Immature natural killer cell (primary cell): ENCODE results near the gene YAP1. TPM values are rescaled to one million over a fixed set of nuclear protein-coding genes. Genes with fewer than 3 reads are reported as not detected.

Experiments used
- DNase-seq, 3 donors: peaks; one replicate each; pipeline ENCODE4 v3.0.0; 2022; ENCODE audit warnings: mixed read lengths in 1 of 3
- H3K27ac Mint-ChIP-seq, 6 donors: one replicate each; pipeline ENCODE4 v1.8.0; 2020; ENCODE audit warnings: mixed read lengths in 6 of 6, mild to moderate bottlenecking in 5 of 6, inconsistent platforms in 4 of 6, moderate library complexity in 3 of 6
- H3K27me3 Mint-ChIP-seq, 3 donors: one replicate each; pipeline ENCODE4 v1.8.0; 2020 to 2021; ENCODE audit warnings: low read depth in 3 of 3, mild to moderate bottlenecking in 3 of 3, mixed read lengths in 3 of 3, moderate library complexity in 3 of 3, inconsistent platforms in 1 of 3
- H3K36me3 Mint-ChIP-seq, 3 donors: one replicate each; pipeline ENCODE4 v1.8.0; 2020; ENCODE audit warnings: mixed read lengths in 3 of 3, inconsistent platforms in 2 of 3, mild to moderate bottlenecking in 2 of 3
- H3K4me1 Mint-ChIP-seq, 2 donors: one replicate each; pipeline ENCODE4 v1.8.0; 2020; ENCODE audit warnings: inconsistent platforms in 2 of 2, mild to moderate bottlenecking in 2 of 2, mixed read lengths in 2 of 2, moderate library complexity in 1 of 2
- H3K4me3 Mint-ChIP-seq, 5 donors: one replicate each; pipeline ENCODE4 v1.8.0; 2020; ENCODE audit warnings: mild to moderate bottlenecking in 5 of 5, mixed read lengths in 5 of 5, inconsistent platforms in 3 of 5, moderate library complexity in 3 of 5
- H3K9me3 Mint-ChIP-seq, 6 donors: one replicate each; pipeline ENCODE4 v1.8.0; 2020; ENCODE audit warnings: mild to moderate bottlenecking in 6 of 6, mixed read lengths in 6 of 6, inconsistent platforms in 4 of 6, moderate library complexity in 3 of 6
- polyA plus RNA-seq, 3 donors: library from polyadenylated mRNA; unstranded; fragments of 300-500 nt; fragmentation: Illumina TruSeq; gene quantifications; one replicate each; pipeline ENCODE4 v1.2.3, GENCODE V29; 2021

YAP1 gene
- polyA plus RNA-seq, 3 donors from 2014 or later: not detected

GRCh38 chr11:102237096-102237735 is 127.0 kb downstream of the YAP1 start:
- Mint-ChIP-seq H3K27ac (no peak overlapping the region), H3K4me3 (no peak overlapping the region), H3K27me3 (peaks cover 6 to 14% (median 8%) of the 10 kb centered on the region in 3 donors), H3K4me1 (no peaks in the 10 kb centered on the region), H3K9me3 (peaks cover 0 to 7% (median 0%) of the 10 kb centered on the region in 6 donors), H3K36me3 (no peaks in the 10 kb centered on the region)
- no peak for DNase-seq

DNA sequence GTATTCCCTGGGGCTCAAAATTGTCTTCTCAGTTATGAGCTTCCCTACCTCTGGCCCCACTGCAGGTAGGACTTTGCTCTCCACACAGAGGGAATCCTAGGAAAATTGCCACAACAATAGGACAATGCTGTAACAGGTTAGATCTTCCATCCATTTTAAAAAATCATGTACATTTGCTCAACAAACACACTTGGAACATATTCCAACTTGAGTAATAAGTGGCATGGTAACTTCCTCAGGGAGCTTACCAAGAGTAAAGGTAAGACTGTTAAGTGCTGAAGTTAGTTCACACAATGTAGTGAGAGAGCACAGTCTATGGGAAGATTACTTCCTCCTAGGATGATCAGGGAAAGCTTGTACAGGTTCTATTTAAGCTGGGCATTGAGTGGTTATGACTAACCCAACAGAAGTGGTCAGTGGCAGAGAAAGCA is 128.2 kb downstream of the YAP1 start:
- H3K4me1 Mint-ChIP-seq: no peaks in the 10 kb centered on the region

DNA sequence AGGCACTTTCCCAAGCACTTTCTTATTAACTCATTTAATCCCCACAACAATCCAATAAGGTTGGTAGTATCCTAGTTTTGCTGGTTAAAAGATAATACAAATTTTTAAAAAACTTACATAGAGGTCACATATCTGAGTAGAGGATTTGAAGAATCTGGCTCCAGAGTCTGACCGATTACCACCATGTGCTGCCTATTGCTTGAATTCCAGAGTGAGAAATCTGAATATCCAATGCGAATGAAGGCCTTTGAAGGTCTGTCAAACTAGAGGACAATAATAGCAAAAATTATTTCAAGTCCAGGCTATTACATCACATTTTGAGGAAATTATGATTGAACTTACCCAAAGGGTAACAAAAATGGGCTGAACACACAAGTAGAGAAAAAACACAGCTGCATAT is 129.2 kb downstream of the YAP1 start:
- no peak overlapping the region for H3K27ac Mint-ChIP-seq
- H3K4me1 Mint-ChIP-seq: no peaks in the 10 kb centered on the region
- no peak overlapping the region for H3K4me3 Mint-ChIP-seq
- H3K27me3 Mint-ChIP-seq: peaks cover 6 to 15% (median 6%) of the 10 kb centered on the region in 3 donors
- H3K9me3 Mint-ChIP-seq: peaks cover 0 to 7% (median 0%) of the 10 kb centered on the region in 6 donors
- no peak for DNase-seq
- H3K36me3 Mint-ChIP-seq: no peaks in the 10 kb centered on the region

More for the DNA sequence above, 128.2 kb downstream of the YAP1 start:
- Mint-ChIP-seq H3K9me3 (peaks cover 0 to 7% (median 0%) of the 10 kb centered on the region in 6 donors), H3K4me3 (no peak overlapping the region), H3K27ac (no peak overlapping the region), H3K27me3 (peaks cover 6 to 12% (median 6%) of the 10 kb centered on the region in 3 donors), H3K36me3 (no peaks in the 10 kb centered on the region)
- no peak for DNase-seq

- Mint-ChIP-seq H3K27me3 (peaks cover 6 to 15% (median 6%) of the 10 kb centered on the region in 3 donors), H3K27ac (no peak overlapping the region), H3K4me3 (no peak overlapping the region), H3K9me3 (peaks cover 0 to 5% (median 0%) of the 10 kb centered on the region in 6 donors), H3K4me1 (no peaks in the 10 kb centered on the region), H3K36me3 (no peaks in the 10 kb centered on the region)
- DNase-seq: no peak
Measured at GRCh38 chr11:102239911-102240310, 129.7 kb downstream of the YAP1 start.

GRCh38 chr11:102240502-102240901 is 130.3 kb downstream of the YAP1 start:
- no peak for DNase-seq
- no peak overlapping the region for H3K4me3 Mint-ChIP-seq
- no peak overlapping the region for H3K27ac Mint-ChIP-seq
- H3K36me3 Mint-ChIP-seq: no peaks in the 10 kb centered on the region
- H3K9me3 Mint-ChIP-seq: peaks cover 0 to 5% (median 0%) of the 10 kb centered on the region in 6 donors
- H3K27me3 Mint-ChIP-seq: peaks cover 6 to 15% (median 7%) of the 10 kb centered on the region in 3 donors
- H3K4me1 Mint-ChIP-seq: no peaks in the 10 kb centered on the region

GRCh38 chr11:102241026-102241425 is 130.8 kb downstream of the YAP1 start:
- Mint-ChIP-seq H3K4me3 (no peak overlapping the region), H3K27me3 (peaks cover 6 to 15% (median 11%) of the 10 kb centered on the region in 3 donors)

GRCh38 chr11:102243399-102243884 is 133.2 kb downstream of the YAP1 start:
- Mint-ChIP-seq H3K9me3 (peaks cover 0 to 4% (median 0%) of the 10 kb centered on the region in 6 donors), H3K27me3 (peaks cover 3 to 11% (median 10%) of the 10 kb centered on the region in 3 donors), H3K4me3 (no peak overlapping the region), H3K4me1 (no peaks in the 10 kb centered on the region), H3K27ac (no peak overlapping the region), H3K36me3 (no peaks in the 10 kb centered on the region)
- DNase-seq: no peak

More at GRCh38 chr11:102241026-102241425, 130.8 kb downstream of the YAP1 start:
- H3K36me3 Mint-ChIP-seq: no peaks in the 10 kb centered on the region
- no peak for DNase-seq
- H3K4me1 Mint-ChIP-seq: no peaks in the 10 kb centered on the region
- H3K9me3 Mint-ChIP-seq: peaks cover 0 to 5% (median 0%) of the 10 kb centered on the region in 6 donors
- H3K27ac Mint-ChIP-seq: no peak overlapping the region

DNA sequence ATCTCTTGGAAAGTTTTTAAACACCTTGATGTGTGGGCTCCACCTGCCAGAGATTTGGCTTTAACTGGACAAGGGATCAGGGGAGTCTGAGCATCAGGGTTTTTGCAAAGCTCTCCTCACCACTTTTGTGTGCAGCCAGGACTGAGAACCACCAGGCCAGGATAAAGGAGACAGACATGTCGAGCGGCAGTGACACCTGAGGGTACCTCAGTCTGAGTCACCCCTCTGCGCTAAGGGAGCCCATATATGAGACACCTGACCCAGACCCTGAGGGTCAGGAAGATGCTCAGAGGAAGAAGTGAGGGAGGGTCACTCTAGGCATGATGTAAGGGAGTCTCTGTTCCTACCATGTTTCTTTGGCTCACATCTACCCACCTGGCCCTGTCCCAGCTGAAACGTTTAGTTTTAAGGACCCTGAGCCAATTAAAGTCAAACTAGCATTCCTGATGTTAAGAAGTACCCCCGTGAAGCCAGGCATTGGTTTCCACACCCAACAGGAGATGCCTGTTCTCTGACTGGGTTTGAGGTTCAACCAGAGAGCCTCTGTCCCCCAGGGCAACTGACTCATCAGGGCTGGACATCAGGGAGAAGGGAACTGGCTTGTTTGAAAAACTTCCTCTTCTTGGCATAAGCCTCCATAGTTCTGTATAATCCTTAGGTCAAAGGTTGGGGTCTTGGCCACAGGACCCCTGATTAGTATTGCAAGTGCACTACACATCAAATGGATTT is 134.6 kb downstream of the YAP1 start:
- H3K36me3 Mint-ChIP-seq: no peaks in the 10 kb centered on the region
- peaks cover 0 to 2% (median 0%) of the 10 kb centered on the region in 6 donors for H3K9me3 Mint-ChIP-seq
- H3K27me3 Mint-ChIP-seq: peaks cover 2 to 11% (median 6%) of the 10 kb centered on the region in 3 donors
- no peak overlapping the region for H3K27ac Mint-ChIP-seq
- no peaks in the 10 kb centered on the region for H3K4me1 Mint-ChIP-seq
- no peak overlapping the region for H3K4me3 Mint-ChIP-seq
- DNase-seq: no peak

DNA sequence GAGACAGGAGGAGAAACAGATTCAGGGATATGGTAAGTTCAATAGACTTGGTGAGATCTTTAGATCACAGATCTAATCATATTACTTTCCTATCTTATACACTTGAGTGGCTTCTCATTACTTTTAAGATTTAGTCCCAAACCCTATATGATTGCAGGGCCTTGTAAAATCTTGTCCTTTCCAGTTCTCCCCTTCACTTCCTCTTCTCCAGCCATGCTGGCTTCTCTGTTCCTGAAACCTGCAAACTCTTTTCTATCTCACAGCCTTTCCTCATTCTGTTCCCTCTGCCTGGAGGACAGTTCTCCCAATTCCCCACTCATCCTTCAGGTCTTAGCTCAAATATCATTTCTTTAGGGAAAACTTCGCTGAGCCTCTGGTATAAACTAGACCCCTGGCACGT is 141.2 kb downstream of the YAP1 start:
- Mint-ChIP-seq H3K9me3 (no peaks in the 10 kb centered on the region), H3K4me1 (no peaks in the 10 kb centered on the region), H3K36me3 (no peaks in the 10 kb centered on the region), H3K27ac (no peak overlapping the region), H3K27me3 (peaks cover 0 to under 1% (median 0%) of the 10 kb centered on the region in 3 donors), H3K4me3 (no peak overlapping the region)
- DNase-seq: no peak

GRCh38 chr11:102252339-102252891 is 142.2 kb downstream of the YAP1 start:
- Mint-ChIP-seq H3K4me3 (no peak overlapping the region), H3K27me3 (peaks cover 0 to 2% (median 0%) of the 10 kb centered on the region in 3 donors), H3K4me1 (no peaks in the 10 kb centered on the region), H3K36me3 (no peaks in the 10 kb centered on the region), H3K27ac (no peak overlapping the region), H3K9me3 (no peaks in the 10 kb centered on the region)
- no peak for DNase-seq

DNA sequence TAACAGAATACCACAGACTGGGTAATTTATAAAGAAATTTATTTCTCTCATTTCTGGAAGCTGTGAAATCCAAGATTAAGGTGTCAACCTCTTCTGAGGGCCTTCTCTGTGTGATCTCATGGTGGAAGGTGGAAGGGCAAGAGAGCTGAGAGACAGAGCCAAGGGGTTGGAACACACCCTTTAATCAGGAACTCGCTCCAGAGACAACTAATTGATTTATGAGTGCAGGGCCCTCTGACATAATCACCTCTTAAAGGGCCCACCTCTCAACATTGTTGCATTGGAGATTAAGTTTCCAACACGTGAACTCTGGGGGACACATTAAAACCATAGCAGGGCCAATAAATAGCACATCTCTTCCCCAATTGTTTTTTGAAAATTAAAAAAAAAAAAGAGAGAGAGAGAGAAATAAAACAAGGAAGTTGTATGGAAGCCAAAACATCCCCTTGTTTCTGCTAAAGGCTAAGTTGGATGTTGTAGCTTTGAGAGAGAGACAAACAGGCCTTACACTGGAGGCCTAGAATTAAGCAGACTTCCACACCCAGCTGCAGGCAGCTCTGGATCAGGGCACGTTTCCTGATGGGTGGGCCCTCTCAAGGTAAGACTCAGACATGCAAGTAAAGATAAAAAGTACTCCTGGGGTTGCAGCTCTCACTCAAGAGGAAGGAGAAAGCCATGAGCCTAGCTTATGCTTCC is 142.9 kb downstream of the YAP1 start:
- Mint-ChIP-seq H3K27ac (no peak overlapping the region), H3K9me3 (no peaks in the 10 kb centered on the region), H3K27me3 (peaks cover 0 to 3% (median 2%) of the 10 kb centered on the region in 3 donors), H3K36me3 (no peaks in the 10 kb centered on the region), H3K4me3 (no peak overlapping the region), H3K4me1 (no peaks in the 10 kb centered on the region)
- no peak for DNase-seq

GRCh38 chr11:102254047-102254446 is 143.8 kb downstream of the YAP1 start:
- no peaks in the 10 kb centered on the region for H3K36me3 Mint-ChIP-seq
- no peak overlapping the region for H3K27ac Mint-ChIP-seq
- no peaks in the 10 kb centered on the region for H3K9me3 Mint-ChIP-seq
- DNase-seq: no peak
- no peaks in the 10 kb centered on the region for H3K4me1 Mint-ChIP-seq
- no peak overlapping the region for H3K4me3 Mint-ChIP-seq
- H3K27me3 Mint-ChIP-seq: peaks cover 0 to 3% (median 2%) of the 10 kb centered on the region in 3 donors

- no peak for DNase-seq
- Mint-ChIP-seq H3K4me1 (no peaks in the 10 kb centered on the region), H3K36me3 (no peaks in the 10 kb centered on the region), H3K4me3 (no peak overlapping the region), H3K9me3 (no peaks in the 10 kb centered on the region), H3K27ac (no peak overlapping the region), H3K27me3 (peaks cover 0 to 3% (median 2%) of the 10 kb centered on the region in 3 donors)
Measured at GRCh38 chr11:102256251-102256650, 146.0 kb downstream of the YAP1 start.
